Measurements from ENCODE around the gene TMOD1. TPM values are rescaled to one million over a fixed set of nuclear protein-coding genes. Genes with fewer than 3 reads are reported as not detected.
"Not testable (repeated sequence)": the region's sequence is repeated elsewhere in the genome, so short reads cannot be mapped to it uniquely, and the experiment has no call there.

The TMOD1 gene
- total RNA-seq, 2 donors from 2014 or later: 2.0 to 2.5 TPM

DNA sequence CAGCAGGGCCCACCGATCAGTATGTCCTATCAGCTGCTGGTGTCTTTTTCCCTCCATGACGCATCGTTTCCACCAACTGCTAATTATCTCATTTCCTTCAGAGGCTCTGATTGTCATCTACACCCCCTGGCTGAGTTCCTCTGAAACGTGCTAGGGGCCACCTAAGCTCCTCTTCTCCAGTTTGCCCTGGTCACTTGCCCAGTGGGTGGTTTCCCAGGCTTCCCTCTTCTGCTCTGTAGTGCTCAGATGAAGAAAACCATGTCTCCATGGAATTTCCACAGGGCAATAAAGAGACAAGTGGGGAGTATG, 66.4 kb downstream of the TMOD1 start:
- H3K27me3 Mint-ChIP-seq: peaks cover 3% of the 10 kb centered on the region
- no peaks in the 10 kb centered on the region for H3K36me3 Mint-ChIP-seq (ENCODE audit: low read depth)
- no peak for ATAC-seq (replicated peaks)
- H3K4me3 Mint-ChIP-seq: no peak overlapping the region
- H3K9me3 Mint-ChIP-seq: no peaks in the 10 kb centered on the region
- peak overlapping the region; percentile 32 for H3K27ac Mint-ChIP-seq
- H3K4me1 Mint-ChIP-seq: peaks cover 4% of the 10 kb centered on the region

DNA sequence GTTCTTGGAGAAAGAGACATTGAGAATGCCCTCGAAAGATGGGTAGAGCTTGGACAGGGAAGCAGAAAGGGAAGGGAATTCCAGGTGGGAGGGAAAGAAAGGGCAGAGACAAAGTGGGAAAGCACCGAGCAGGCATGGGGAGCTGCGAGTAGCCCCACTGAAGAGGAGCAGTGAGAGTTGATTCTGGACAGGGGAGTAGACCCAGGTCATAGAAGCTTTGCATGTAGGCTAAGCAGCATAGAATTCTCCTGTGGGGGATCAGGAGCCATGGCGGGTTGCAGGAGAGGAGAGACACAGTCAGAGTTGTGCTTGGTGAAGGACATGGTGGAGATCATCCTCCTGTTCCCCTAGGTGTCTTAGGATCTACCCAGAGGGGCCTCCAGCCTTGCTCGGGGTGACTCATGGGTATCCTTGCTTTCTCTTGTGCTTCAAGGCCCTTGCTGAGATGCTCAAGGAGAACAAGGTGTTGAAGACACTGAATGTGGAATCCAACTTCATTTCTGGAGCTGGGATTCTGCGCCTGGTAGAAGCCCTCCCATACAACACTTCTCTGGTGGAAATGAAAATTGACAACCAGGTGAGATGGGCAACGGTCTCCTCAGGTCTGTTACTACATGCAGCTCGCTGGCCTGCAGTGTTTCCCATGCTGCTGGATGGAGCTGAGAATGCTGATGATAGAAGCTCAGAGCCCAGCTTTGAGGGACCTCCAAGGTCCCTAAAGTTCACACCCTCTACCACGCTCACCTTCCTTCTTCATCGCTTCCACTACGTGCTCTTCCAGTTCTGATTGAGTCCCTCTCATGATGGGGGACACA, 67.2 kb downstream of the TMOD1 start:
- Mint-ChIP-seq H3K27me3 (peaks cover 3% of the 10 kb centered on the region), H3K4me1 (peaks cover 4% of the 10 kb centered on the region), H3K9me3 (no peaks in the 10 kb centered on the region), H3K4me3 (no peak overlapping the region), H3K27ac (no peak overlapping the region), H3K36me3 (ENCODE audit: low read depth) (no peaks in the 10 kb centered on the region)
- ATAC-seq (replicated peaks): no peak

DNA sequence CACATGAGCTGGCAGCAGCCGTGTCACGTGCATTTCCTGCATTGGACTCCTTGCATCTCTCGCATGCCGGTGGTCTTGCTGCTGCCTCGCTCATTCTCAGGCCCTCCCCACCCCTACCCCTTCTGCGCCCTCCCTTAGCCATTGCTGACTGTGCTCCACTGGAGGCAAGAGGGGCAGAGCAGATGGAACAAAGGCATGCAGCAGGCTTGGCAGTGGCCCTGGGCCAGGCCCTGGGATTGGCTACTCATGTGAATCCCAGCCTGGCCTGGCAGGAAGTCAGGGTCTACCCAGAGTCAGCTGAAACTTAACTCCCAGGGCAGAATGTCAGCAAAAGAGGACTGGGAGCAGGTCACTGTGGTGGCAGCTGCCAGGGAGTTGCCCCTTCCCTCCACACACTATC, 69.4 kb downstream of the TMOD1 start:
- Mint-ChIP-seq H3K36me3 (ENCODE audit: low read depth) (no peaks in the 10 kb centered on the region), H3K4me1 (peaks cover 4% of the 10 kb centered on the region), H3K27me3 (no peaks in the 10 kb centered on the region), H3K27ac (no peak overlapping the region), H3K4me3 (no peak overlapping the region), H3K9me3 (no peaks in the 10 kb centered on the region)
- ATAC-seq (replicated peaks): no peak

DNA sequence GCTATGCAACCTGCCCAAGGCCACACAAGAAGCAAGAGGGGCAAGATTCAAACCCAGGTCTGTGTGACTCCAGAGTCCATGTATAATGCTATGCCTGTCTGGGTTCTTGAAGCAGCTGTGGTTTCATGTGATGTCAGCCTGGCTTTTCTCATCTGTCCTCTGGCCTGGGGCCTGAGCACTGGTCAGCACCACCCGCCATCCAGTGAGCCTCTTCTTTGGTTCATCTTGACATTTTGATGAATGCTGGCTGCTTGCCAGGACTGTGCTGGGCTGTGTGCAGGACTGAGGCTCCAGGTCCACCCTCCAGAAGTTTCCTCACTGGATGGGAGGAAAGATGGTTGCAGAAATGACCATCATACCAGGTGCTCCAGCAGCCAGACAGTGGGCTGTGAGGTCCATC, 70.2 kb downstream of the TMOD1 start:
- H3K27ac Mint-ChIP-seq: no peak overlapping the region
- no peaks in the 10 kb centered on the region for H3K27me3 Mint-ChIP-seq
- H3K4me3 Mint-ChIP-seq: no peak overlapping the region
- no peaks in the 10 kb centered on the region for H3K36me3 Mint-ChIP-seq (ENCODE audit: low read depth)
- H3K9me3 Mint-ChIP-seq: no peaks in the 10 kb centered on the region
- peaks cover 4% of the 10 kb centered on the region for H3K4me1 Mint-ChIP-seq
- ATAC-seq (replicated peaks): no peak

DNA sequence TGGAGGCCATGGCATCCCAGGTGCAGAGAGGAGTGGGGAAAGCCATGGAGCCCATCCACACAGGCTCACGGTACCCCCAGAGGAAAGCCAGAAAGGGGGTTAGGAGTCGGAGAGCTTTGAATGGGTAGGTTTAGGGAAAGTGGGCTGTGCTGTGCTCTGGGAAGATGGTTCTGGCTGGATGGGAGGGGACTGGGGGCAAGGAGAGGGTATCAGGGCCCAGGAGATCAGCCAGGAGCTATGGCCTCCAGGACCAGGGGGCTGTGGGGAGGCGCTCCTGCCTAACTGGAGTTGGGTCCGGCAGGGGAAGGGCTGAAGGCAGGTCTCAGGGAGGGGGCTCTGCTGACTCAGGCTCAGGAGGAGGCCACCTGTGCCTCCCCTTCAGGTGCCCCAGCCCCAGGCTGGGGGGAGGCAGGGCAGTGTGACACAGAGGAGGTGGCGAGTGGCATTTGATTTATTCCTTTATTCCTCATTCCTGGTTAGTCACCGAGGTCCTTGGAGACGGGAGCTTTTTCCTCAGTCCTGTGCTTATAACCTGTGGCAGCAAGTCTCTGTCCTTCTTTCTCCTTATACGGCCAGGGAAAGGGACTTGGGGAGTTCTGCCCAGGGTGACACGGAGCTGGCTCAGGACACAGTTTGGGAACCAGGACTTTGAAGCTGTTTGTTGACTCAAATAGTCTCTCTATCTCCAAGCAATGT, 70.9 kb downstream of the TMOD1 start:
- H3K4me3 Mint-ChIP-seq: no peak overlapping the region
- no peak overlapping the region for H3K27ac Mint-ChIP-seq
- no peaks in the 10 kb centered on the region for H3K36me3 Mint-ChIP-seq (ENCODE audit: low read depth)
- H3K4me1 Mint-ChIP-seq: peaks cover 4% of the 10 kb centered on the region
- ATAC-seq (replicated peaks): no peak
- no peaks in the 10 kb centered on the region for H3K27me3 Mint-ChIP-seq
- no peaks in the 10 kb centered on the region for H3K9me3 Mint-ChIP-seq

DNA sequence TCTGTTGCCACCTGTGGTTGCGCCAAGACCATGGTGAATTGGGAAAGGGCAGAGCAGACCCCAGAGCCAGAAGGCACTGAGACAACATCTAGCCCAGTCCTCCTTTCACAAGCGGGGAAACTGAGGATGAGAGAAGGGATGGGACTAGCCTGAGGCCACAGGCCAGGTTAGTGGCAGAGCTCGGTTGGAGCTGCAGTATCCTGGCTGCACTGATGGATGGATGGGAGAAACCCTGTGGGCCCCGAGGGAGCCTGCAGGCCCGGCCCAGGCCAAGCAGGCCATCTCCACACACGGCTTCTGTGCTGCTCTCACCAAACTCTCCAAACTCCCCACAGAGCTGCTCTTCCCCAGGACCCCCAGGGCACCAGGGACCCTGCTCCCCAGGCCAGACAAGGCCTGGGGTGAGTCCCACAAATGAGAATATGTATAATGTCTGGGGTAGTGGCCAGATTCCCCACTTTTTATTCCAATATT, 71.5 kb downstream of the TMOD1 start:
- peaks cover 2% of the 10 kb centered on the region for H3K4me1 Mint-ChIP-seq
- H3K36me3 Mint-ChIP-seq (ENCODE audit: low read depth): no peaks in the 10 kb centered on the region
- no peak overlapping the region for H3K4me3 Mint-ChIP-seq
- H3K27ac Mint-ChIP-seq: no peak overlapping the region
- no peaks in the 10 kb centered on the region for H3K9me3 Mint-ChIP-seq
- no peaks in the 10 kb centered on the region for H3K27me3 Mint-ChIP-seq
- ATAC-seq (replicated peaks): no peak

DNA sequence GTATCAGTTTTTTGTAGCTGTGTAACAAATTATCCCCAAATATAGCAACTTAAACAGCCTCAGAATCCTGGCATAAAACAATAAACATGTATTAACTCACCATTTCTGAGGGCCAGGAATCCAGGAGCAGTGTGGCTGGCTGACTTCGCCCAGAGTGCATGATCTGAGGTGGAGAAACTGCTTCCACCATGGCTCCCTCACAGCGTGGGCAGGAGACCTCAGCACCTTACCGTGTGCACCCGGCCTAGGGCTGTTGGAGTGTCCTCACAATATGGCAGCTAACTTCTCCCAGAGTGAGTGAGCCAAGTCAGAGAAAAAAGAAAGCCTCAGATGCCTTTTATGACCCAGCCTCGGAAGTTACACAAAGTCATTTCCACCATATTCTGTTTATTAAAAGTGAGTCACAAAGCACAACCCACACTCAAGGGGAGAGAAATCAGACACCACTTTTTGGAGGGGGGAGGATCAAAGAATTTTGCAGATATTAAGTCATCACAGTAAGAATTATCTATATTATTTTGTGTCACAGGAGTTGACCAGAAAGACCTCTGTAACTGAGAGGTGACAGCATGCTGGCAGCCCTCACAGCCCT, 72.1 kb downstream of the TMOD1 start:
- H3K4me1 Mint-ChIP-seq: no peaks in the 10 kb centered on the region
- no peaks in the 10 kb centered on the region for H3K36me3 Mint-ChIP-seq (ENCODE audit: low read depth)
- H3K9me3 Mint-ChIP-seq: no peaks in the 10 kb centered on the region
- ATAC-seq (replicated peaks): peak; percentile 45
- H3K27ac Mint-ChIP-seq: no peak overlapping the region
- H3K4me3 Mint-ChIP-seq: no peak overlapping the region
- H3K27me3 Mint-ChIP-seq: no peaks in the 10 kb centered on the region

DNA sequence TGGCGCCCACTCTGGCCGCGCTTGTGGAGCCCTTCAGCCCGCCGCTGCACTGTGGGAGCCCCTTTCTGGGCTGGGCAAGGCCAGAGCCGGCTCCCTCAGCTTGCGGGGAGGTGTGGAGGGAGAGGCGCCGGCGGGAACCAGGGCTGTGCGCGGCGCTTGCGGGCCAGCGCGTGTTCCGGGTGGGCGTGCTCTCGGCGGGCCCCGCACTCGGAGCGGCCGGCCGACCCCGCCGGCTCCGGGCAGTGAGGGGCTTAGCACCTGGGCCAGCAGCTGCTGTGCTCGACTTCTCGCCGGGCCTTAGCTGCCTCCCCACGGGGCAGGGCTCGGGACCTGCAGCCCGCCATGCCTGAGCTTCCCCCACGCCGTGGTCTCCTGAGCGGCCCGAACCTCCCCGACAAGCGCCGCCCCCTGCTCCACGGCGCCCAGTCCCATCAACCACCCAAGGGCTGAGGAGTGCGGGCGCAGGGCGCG, 72.7 kb downstream of the TMOD1 start:
- not testable (repeated sequence) for H3K27ac Mint-ChIP-seq; H3K4me1 Mint-ChIP-seq; H3K27me3 Mint-ChIP-seq; H3K9me3 Mint-ChIP-seq; H3K36me3 Mint-ChIP-seq (ENCODE audit: low read depth); ATAC-seq (replicated peaks)
- H3K4me3 Mint-ChIP-seq: peak overlapping the region; percentile 89

DNA sequence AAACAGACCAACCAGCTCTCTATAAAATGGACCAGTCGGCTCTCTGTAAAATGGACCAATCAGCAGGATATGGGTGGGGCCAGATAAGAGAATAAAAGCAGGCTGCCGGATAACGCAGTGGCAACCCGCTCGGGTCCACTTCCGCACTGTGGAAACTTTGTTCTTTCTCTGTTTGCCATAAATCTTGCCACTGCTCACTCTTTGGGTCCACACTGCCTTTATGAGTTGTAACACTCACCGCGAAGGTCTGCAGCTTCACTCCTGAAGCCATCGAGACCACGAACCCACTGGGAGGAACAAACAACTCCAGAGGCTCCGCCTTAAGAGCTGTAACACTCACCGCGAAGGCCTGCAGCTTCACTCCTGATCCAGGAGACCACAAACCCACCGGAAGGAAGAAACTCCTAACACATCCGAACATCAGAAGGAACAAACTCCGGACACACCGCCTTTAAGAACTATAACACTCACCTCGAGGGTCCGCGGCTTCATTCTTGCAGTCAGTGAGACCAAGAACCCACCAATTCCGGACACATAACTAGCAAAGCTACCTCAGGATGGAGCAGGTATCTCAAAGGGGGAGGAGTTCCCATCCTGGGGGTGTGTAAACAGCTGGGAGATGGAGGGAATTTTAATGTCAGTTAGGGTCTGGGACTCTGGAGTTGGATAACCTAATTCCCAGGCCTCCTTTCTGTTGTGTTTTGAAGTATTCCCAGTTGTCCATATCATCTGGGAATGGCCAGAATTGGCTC, 73.6 kb downstream of the TMOD1 start:
- not testable (repeated sequence) for H3K9me3 Mint-ChIP-seq; H3K36me3 Mint-ChIP-seq (ENCODE audit: low read depth); H3K4me1 Mint-ChIP-seq; H3K27me3 Mint-ChIP-seq
- peak; percentile 60 for ATAC-seq (replicated peaks)
- peak overlapping the region; percentile 76 for H3K27ac Mint-ChIP-seq
- peak overlapping the region; percentile 89 for H3K4me3 Mint-ChIP-seq

DNA sequence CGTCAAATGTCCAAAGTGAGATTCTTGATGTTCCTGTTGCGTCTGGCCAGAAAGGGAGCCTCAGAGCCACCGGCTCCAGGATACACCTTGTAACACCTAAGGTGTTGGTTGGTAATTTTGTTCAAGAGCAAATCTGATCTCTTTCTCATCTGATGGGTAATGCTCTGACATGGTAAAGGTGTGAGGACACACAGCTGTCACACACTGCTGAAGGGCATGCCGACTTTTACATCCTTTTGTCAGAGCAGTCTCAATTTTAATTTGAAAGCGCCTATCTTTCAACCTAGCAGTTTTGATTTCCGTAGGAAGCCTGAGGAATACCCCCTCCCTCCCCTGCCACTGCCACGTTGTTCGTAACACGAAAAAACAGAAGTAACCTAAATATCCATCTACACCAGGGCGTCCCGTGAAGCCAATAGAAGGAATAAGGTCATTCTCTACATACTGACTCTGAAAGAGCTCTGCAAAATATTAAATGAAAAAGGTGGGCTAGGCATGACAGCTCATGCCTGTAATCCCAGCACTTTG, 74.3 kb downstream of the TMOD1 start:
- Mint-ChIP-seq H3K9me3 (no peaks in the 10 kb centered on the region), H3K36me3 (ENCODE audit: low read depth) (no peaks in the 10 kb centered on the region), H3K27ac (no peak overlapping the region), H3K4me3 (peak overlapping the region; percentile 89), H3K4me1 (no peaks in the 10 kb centered on the region), H3K27me3 (no peaks in the 10 kb centered on the region)
- no peak for ATAC-seq (replicated peaks)

DNA sequence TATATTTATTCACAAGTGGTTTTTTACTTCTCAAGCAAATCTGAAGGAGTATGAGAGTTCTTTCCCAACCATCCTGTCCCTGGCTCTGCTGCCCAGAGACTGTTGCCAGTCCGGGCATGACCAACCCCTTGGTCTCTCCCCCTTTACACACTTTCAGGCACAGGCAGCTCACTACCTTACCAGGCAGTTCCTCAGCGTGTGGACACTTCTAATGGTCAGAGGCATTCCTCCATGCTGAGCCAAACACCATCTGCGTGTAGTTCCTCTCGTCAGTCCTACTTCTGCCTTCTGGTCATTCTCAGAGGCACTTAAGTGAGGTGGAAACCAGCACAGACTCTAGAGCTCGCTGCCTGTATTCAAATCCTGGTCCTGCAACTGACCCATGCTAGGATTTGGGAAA, 75.6 kb downstream of the TMOD1 start:
- no peak overlapping the region for H3K4me3 Mint-ChIP-seq
- H3K27me3 Mint-ChIP-seq: no peaks in the 10 kb centered on the region
- no peaks in the 10 kb centered on the region for H3K36me3 Mint-ChIP-seq (ENCODE audit: low read depth)
- ATAC-seq (replicated peaks): no peak
- no peaks in the 10 kb centered on the region for H3K4me1 Mint-ChIP-seq
- no peak overlapping the region for H3K27ac Mint-ChIP-seq
- no peaks in the 10 kb centered on the region for H3K9me3 Mint-ChIP-seq

DNA sequence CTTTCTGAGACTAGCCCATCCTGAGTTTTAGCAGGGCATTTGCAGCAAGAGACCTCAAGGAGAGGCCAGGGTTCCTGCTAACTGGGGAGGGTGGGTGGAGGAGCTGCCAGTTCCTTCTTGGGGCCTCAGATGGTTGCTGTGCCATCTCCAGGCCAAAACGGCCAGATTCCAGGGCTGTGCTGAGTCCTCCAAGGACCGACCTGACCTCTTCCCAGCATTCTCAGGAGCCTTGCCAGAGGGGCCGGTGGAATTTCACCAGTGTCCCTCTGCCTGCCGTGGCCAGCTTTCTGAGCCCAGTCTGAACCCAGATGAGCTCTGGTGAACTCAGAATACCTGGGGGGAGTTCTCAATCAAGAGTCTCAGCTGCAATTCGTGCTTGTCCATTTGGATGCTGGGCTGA, 77.4 kb downstream of the TMOD1 start:
- no peak for ATAC-seq (replicated peaks)
- H3K4me3 Mint-ChIP-seq: no peak overlapping the region
- no peak overlapping the region for H3K27ac Mint-ChIP-seq
- H3K9me3 Mint-ChIP-seq: no peaks in the 10 kb centered on the region
- H3K27me3 Mint-ChIP-seq: no peaks in the 10 kb centered on the region
- H3K4me1 Mint-ChIP-seq: no peaks in the 10 kb centered on the region
- H3K36me3 Mint-ChIP-seq (ENCODE audit: low read depth): no peaks in the 10 kb centered on the region

DNA sequence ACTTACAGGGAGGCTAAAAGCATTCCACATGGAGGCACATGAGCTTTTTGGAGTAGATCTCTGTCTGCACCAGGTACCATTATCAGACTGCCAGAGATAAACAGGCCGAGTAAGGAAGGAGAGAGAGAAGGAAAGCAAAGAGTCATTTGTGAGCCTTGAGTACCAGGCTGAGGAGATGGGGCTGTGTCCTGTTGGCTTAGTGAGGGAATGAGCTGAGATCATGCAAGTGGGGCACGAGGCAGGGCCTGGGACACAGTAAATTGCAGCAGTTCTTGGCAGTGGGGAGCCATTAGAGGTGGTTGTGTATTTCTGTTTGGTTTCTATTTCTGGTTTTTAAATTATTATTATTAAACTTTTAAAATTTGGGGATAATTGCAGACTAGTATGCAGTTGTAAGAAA, 78.4 kb downstream of the TMOD1 start:
- H3K9me3 Mint-ChIP-seq: no peaks in the 10 kb centered on the region

DNA sequence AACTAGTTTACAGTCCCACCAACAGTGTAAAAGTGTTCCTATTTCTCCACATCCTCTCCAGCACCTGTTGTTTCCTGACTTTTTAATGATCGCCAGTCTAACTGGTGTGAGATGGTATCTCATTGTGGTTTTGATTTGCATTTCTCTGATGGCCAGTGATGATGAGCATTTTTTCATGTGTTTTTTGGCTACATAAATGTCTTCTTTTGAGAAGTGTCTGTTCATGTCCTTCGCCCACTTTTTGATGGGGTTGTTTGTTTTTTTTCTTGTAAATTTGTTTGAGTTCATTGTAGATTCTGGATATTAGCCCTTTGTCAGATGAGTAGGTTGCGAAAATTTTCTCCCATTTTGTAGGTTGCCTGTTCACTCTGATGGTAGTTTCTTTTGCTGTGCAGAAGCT, 80.1 kb downstream of the TMOD1 start:
- H3K27me3 Mint-ChIP-seq; ATAC-seq (replicated peaks); H3K9me3 Mint-ChIP-seq; H3K4me1 Mint-ChIP-seq; H3K36me3 Mint-ChIP-seq (ENCODE audit: low read depth); H3K27ac Mint-ChIP-seq; H3K4me3 Mint-ChIP-seq: not testable (repeated sequence)

More for the DNA sequence above, 78.4 kb downstream of the TMOD1 start:
- H3K4me1 Mint-ChIP-seq: no peaks in the 10 kb centered on the region
- H3K27ac Mint-ChIP-seq: no peak overlapping the region
- ATAC-seq (replicated peaks): no peak
- no peak overlapping the region for H3K4me3 Mint-ChIP-seq
- no peaks in the 10 kb centered on the region for H3K36me3 Mint-ChIP-seq (ENCODE audit: low read depth)
- no peaks in the 10 kb centered on the region for H3K27me3 Mint-ChIP-seq
